Eye (tissue), 1 donor: ENCODE results near the gene ADARB2.
A peak's percentile ranks its signal among the peaks of the same experiment; 100 is the strongest.

Source experiments
- DNase-seq: peaks from one replicate; pipeline ENCODE4 v3.0.0-alpha.2; 2015

Gene ADARB2

GRCh38 chr10:1661416-1661815 is 75.9 kb downstream of the ADARB2 start:
- DNase-seq: no peak

- no peak for DNase-seq
These were observed 76.5 kb downstream of the ADARB2 start for GRCh38 chr10:1660815-1661214.

GRCh38 chr10:1660386-1660785 is 76.9 kb downstream of the ADARB2 start:
- DNase-seq: no peak

- DNase-seq: no peak
These were observed 78.0 kb downstream of the ADARB2 start for GRCh38 chr10:1659221-1659791.

GRCh38 chr10:1658658-1659057 is 78.7 kb downstream of the ADARB2 start:
- DNase-seq: peak; percentile 66

- DNase-seq: no peak
These were observed 79.8 kb downstream of the ADARB2 start for GRCh38 chr10:1657479-1657878.

- DNase-seq: no peak
These were observed 82.0 kb downstream of the ADARB2 start for GRCh38 chr10:1655367-1655766.

GRCh38 chr10:1654811-1655356 is 82.4 kb downstream of the ADARB2 start:
- no peak for DNase-seq

- no peak for DNase-seq
These were observed 83.1 kb downstream of the ADARB2 start for GRCh38 chr10:1654247-1654646.

- no peak for DNase-seq
These were observed 84.0 kb downstream of the ADARB2 start for GRCh38 chr10:1653321-1653720.

- DNase-seq: no peak
These were observed 85.2 kb downstream of the ADARB2 start for GRCh38 chr10:1652151-1652550.

- DNase-seq: peak; percentile 20
These were observed 85.9 kb downstream of the ADARB2 start for GRCh38 chr10:1651270-1651966.

- peak; percentile 46 for DNase-seq
These were observed 86.6 kb downstream of the ADARB2 start for GRCh38 chr10:1650542-1651269.

GRCh38 chr10:1648648-1649047 is 88.7 kb downstream of the ADARB2 start:
- DNase-seq: no peak

GRCh38 chr10:1646332-1646731 is 91.0 kb downstream of the ADARB2 start:
- DNase-seq: no peak

- DNase-seq: no peak
These were observed 91.4 kb downstream of the ADARB2 start for GRCh38 chr10:1645896-1646295.

- DNase-seq: peak; percentile 59
These were observed 93.1 kb downstream of the ADARB2 start for GRCh38 chr10:1644191-1644711.

GRCh38 chr10:1643908-1644179 is 93.5 kb downstream of the ADARB2 start:
- DNase-seq: no peak

GRCh38 chr10:1643161-1643907 is 94.0 kb downstream of the ADARB2 start:
- DNase-seq: peak; percentile 80

GRCh38 chr10:1642600-1643160 is 94.6 kb downstream of the ADARB2 start:
- DNase-seq: no peak

- no peak for DNase-seq
These were observed 95.9 kb downstream of the ADARB2 start for GRCh38 chr10:1641402-1641801.

- no peak for DNase-seq
These were observed 98.4 kb downstream of the ADARB2 start for GRCh38 chr10:1638889-1639419.

- DNase-seq: no peak
These were observed 102.0 kb downstream of the ADARB2 start for GRCh38 chr10:1635340-1635739.
